Aorta (tissue), 5 donors: ENCODE measurements around the gene PITX3. TPM values are rescaled to one million over a fixed set of nuclear protein-coding genes. Genes with fewer than 3 reads are reported as not detected.
A peak's percentile ranks its signal among the peaks of the same experiment; 100 is the strongest.

ENCODE experiments used
- ATAC-seq: fragments of 200-7000 bp; cut with Tn5 transposase; one replicate; pipeline ENCODE4 v1.9.1; 2022; ENCODE audit warnings: moderate library complexity; ENCODE audit not compliant: low FRiP score
- DNase-seq, 2 donors: peaks; one replicate each; pipeline ENCODE4 v3.0.0-alpha.2; 2020
- H3K27ac ChIP-seq, 2 donors: one replicate each; pipeline ENCODE4 v1.5.1; 2013; ENCODE audit warnings: low read length in 2 of 2, mild to moderate bottlenecking in 2 of 2, moderate library complexity in 2 of 2, control low read depth in 1 of 2, inconsistent platforms in 1 of 2, low read depth in 1 of 2
- H3K27me3 ChIP-seq, 2 donors: one replicate each; pipeline ENCODE4 v1.6.1; 2013; ENCODE audit warnings: control low read depth in 1 of 2, low read length in 1 of 2, mild to moderate bottlenecking in 1 of 2, moderate library complexity in 1 of 2; ENCODE audit not compliant: insufficient read depth in 2 of 2, control insufficient read depth in 1 of 2
- H3K36me3 ChIP-seq, 2 donors: one replicate each; pipeline ENCODE4 v1.6.1; 2013; ENCODE audit warnings: control low read depth in 1 of 2, low read length in 1 of 2, mild to moderate bottlenecking in 1 of 2; ENCODE audit not compliant: insufficient read depth in 2 of 2, control insufficient read depth in 1 of 2
- H3K4me1 ChIP-seq, 2 donors: one replicate each; pipeline ENCODE4 v1.6.1; 2013; ENCODE audit warnings: low read length in 2 of 2, control low read depth in 1 of 2, mild to moderate bottlenecking in 1 of 2, moderate library complexity in 1 of 2; ENCODE audit not compliant: insufficient read depth in 2 of 2, control insufficient read depth in 1 of 2
- H3K4me3 ChIP-seq, 2 donors: one replicate each; pipeline ENCODE4 v1.5.1; 2013; ENCODE audit warnings: low read length in 2 of 2, control low read depth in 1 of 2, mild to moderate bottlenecking in 1 of 2
- H3K9me3 ChIP-seq: one replicate; pipeline ENCODE4 v1.6.1; 2013; ENCODE audit warnings: mild to moderate bottlenecking, low read length; ENCODE audit not compliant: control insufficient read depth
- WGBS, 2 donors: extraction: QIAGEN DNeasy Blood & Tissue Kit; methylation state at CpG; one replicate each; pipeline ENCODE4 v1.1.7; 2013; 5-methylcytosine and 5-hydroxymethylcytosine counted together
- intact Hi-C, 2 donors: fragments of 100-400 bp; cut with DNase I; formaldehyde crosslinking; loops; one replicate each; pipeline versions ENCODE4 v1.14.2 to v1.15.0; 2022
- long read RNA-seq, 2 donors: library from polyadenylated mRNA; unstranded; transcript quantifications; one replicate each; pipeline ENCODE4 v2.0.0, GENCODE V29; 2020 to 2021
- polyA plus RNA-seq, 2 donors: library from polyadenylated mRNA; stranded (reverse); fragments of 200-250 nt; gene quantifications; one replicate each; pipeline ENCODE4 v1.2.3, GENCODE V29; 2013
- total RNA-seq, 2 donors: library from RNA; stranded (reverse); fragmentation: NEBNext Ultra II Directional; extraction: Animal tissue kit (Norgen Biotek cat#: 25700); gene quantifications; one replicate each; pipeline ENCODE4 v1.2.1, GENCODE V29; 2021
- donor health status: healthy with polysubstance abuse.
- donor health status: Bipolar disorder and iron deficiency.
- donor health status: DM: no; HTN: no; CAD: no.
- donor health status: DM: no; HTN: no; CAD: no.
- donor health status: DM: yes; HTN: yes; CAD: no.

The PITX3 gene
- not detected for total RNA-seq
- polyA plus RNA-seq, result under 1 TPM in 1 of 2 donors, not detected in 1; 0.13 TPM
- long read RNA-seq, donor 1, result 0 reads
- long read RNA-seq, donor 2, result 0 reads

DNA sequence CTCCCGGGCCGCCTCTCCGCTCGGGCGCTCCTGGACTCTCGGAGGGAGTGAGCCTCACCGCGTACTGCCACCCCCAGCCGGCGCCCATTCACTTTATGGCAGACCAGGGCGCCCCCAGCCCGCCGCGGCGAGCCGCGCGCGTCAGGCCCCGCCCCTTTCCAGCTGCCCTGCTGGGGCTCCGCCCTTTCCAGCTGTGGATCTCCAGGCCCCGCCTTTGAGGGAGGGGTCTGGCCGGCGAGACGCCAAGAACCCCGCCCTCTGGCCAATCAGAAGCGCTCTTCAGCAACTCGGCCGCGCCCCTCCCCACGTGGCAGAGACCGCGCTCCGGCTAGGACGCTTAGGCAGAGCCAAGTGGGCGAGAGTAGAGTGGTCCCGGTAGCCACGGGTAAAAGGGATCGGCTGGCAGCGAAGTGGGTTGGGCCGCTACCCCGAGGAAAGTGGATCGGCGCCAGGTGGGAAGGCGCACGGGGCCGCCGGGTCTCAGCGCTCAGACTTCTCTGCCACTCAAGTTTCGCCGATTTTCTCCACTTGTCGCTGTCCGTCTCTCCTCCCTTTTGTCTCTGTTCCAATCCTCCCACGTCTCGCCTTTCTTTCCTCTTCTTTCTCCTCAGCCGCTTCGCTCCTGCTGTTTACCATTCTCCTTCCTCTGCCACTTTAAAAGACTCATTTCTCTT, at the start of gene PITX3:
Gene PITX3, minus strand, starts transcription at position 69 of the 674 bp plus-strand sequence. CDS start 9,432 bp downstream, outside the sequence.
- no peaks in the 10 kb centered on the region for H3K36me3 ChIP-seq
- ATAC-seq, result peak; percentile 87
- H3K4me3 ChIP-seq, result peak within 1 kb of the TSS; percentile 39 to 46
- H3K27ac ChIP-seq, result no peak within 1 kb of the TSS
- no peaks in the 10 kb centered on the region for H3K9me3 ChIP-seq
- DNase-seq, result peak; percentile 95 to 97
- H3K4me1 ChIP-seq, result peaks cover 0 to under 1% of the 10 kb centered on the region in 2 donors
- 1% methylated on average over 55 to 57 of the region's 57 CpGs for WGBS, 2 donors
- H3K27me3 ChIP-seq, result no peaks in the 10 kb centered on the region
- intact Hi-C loops, result no loop called here

DNA sequence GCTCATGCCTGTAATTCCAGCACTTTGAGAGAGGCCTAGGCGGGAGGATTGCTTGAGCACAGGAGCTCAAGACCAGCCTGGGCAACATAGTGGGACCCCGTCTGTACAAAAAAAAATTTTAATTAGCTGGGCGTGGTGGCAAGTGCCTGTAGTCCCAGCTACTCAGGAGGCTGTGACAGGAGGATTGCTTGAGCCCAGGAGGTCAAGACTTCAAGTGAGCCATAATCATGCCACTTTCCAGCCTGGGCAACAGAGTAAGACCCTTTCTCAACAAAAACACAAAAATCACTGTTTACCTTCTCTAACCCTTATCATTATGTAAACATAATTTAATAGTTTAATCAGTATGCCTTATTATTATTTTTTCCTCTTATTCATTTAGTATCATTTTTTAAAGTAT, 48.5 kb upstream of the PITX3 start:
- Histone ChIP-seq H3K27me3 (no peaks in the 10 kb centered on the region), H3K4me3 (no peak overlapping the region), H3K27ac (no peak overlapping the region), H3K36me3 (no peaks in the 10 kb centered on the region), H3K4me1 (peaks cover 3 to 5% of the 10 kb centered on the region in 2 donors), H3K9me3 (no peaks in the 10 kb centered on the region)
- ATAC-seq (no peak), DNase-seq (no peak)
- WGBS, 2 donors, result 92 to 93% methylated on average over 3 of the region's 3 CpGs
- intact Hi-C loops, result no loop called here

DNA sequence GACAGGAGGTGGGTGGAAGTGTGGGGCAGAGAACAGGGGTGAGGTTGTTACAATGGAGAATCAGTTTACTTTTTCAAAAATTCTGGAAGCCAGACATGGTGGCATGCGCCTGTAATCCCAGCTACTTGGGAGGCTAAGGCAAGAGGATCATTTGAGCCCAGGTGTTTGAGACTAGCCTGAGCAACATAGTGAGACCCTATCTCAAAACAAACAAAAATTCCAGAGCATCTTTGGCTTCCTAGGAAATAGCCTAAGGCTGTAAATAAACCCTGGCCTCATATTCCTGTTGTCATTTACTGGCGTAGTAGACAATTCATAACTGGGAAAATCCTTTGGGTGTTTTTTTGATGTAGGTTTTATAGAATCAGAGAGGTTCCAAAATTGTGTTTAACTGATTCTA, 48.0 kb upstream of the PITX3 start:
- Histone ChIP-seq H3K4me3 (no peak overlapping the region), H3K36me3 (no peaks in the 10 kb centered on the region), H3K4me1 (peaks cover 3 to 5% of the 10 kb centered on the region in 2 donors), H3K27me3 (no peaks in the 10 kb centered on the region), H3K9me3 (no peaks in the 10 kb centered on the region), H3K27ac (no peak overlapping the region)
- ATAC-seq (no peak), DNase-seq (no peak)
- WGBS, 2 donors, result 97 to 100% methylated on average over 2 of the region's 2 CpGs
- intact Hi-C loops, result no loop called here

DNA sequence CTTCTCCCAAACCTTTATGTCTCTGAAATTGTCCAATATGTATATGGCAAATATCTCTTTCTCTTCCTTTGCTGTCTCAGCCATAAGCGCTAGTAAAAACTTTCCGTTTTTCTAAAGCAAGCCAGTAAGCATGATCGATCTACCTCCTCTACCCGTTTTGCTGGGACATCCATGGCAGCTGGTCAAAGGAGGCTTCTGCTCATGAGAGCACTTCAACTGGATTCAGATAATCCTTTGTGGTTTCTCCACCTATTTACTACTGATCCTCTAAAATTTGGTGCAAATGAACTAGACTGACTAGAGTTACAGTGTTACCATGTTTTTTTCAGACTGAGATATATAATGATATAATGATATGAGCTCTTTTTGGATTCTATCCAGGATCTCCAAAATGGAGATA, 46.7 kb upstream of the PITX3 start:
- H3K36me3 ChIP-seq, result no peaks in the 10 kb centered on the region
- H3K4me3 ChIP-seq, result no peak overlapping the region
- DNase-seq (no peak), ATAC-seq (no peak)
- intact Hi-C loops, result no loop called here
- H3K4me1 ChIP-seq, result peaks cover 3 to 5% of the 10 kb centered on the region in 2 donors
- WGBS, 2 donors, result 88 to 93% methylated on average over 4 of the region's 4 CpGs
- H3K27ac ChIP-seq, result no peak overlapping the region
- no peaks in the 10 kb centered on the region for H3K9me3 ChIP-seq
- H3K27me3 ChIP-seq, result no peaks in the 10 kb centered on the region

DNA sequence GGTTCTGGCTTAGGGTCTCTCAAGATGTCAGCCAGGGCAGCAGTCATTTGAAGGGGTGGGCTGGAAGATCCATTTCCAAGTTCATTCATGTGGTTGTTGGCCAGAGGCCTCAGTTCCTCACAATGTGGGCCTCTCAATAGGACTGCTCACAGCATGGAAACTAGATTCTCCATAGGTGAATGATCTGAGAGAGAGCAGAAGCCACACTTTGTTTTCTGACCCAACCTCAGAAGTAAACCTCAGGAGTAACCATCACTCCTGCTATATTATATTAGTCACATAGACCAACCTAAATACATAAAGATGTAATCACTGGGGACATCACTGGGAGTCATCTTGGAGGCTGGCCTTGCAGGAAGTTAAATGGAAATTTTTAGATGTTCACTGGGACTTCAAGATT, 46.2 kb upstream of the PITX3 start:
- H3K9me3 ChIP-seq, result no peaks in the 10 kb centered on the region
- no peaks in the 10 kb centered on the region for H3K36me3 ChIP-seq
- H3K4me3 ChIP-seq, result no peak overlapping the region
- H3K27me3 ChIP-seq, result no peaks in the 10 kb centered on the region
- H3K4me1 ChIP-seq, result peaks cover 3 to 5% of the 10 kb centered on the region in 2 donors
- intact Hi-C loops, result no loop called here
- DNase-seq, result no peak
- no peak for ATAC-seq
- H3K27ac ChIP-seq, result no peak overlapping the region

DNA sequence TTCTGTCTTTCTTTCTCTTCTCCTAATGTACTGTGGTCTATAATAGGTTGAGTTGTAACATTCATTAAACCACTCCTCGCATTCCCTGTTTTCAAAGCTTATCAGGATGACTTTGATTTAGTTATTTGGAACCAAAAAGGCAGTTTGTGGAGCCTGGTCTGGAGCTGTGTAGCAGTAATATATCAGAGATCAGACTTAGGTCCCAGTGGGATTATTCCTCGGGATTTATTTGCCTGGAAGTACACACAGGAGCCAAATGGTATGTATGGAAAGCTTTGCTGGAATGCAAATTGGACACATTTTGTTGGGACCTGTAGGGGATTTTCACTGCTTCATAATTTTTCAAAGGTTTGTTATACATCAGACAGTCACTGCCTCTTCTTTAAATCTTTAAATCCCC, 44.9 kb upstream of the PITX3 start:
- intact Hi-C loops, result no loop called here
- Histone ChIP-seq H3K4me3 (no peak overlapping the region), H3K36me3 (no peaks in the 10 kb centered on the region), H3K27ac (no peak overlapping the region), H3K4me1 (peaks cover 3% of the 10 kb centered on the region in 2 donors), H3K27me3 (no peaks in the 10 kb centered on the region), H3K9me3 (no peaks in the 10 kb centered on the region)
- DNase-seq (no peak), ATAC-seq (no peak)
- 17 to 30% methylated on average over 2 of the region's 2 CpGs for WGBS, 2 donors

DNA sequence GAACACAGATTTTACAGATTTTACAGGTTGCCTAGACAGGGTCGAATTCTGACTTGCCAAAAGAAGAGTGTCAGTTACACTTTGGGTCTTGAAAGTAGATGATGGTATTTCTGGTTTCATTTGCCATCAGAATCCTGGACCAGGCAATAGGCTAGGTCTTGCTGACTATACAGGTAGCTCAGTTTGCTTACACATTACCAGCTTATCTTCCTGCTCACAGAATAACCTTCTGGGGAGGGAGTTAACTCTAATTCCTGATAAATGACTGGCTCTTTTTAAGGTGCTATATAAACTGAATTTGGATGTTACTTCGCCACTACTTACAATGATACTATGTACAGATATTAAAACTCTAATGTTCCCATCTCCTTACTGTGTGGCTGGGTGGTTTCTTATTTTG, 43.8 kb upstream of the PITX3 start:
- DNase-seq, result no peak
- H3K4me1 ChIP-seq, result peaks cover 6 to 7% of the 10 kb centered on the region in 2 donors
- H3K27me3 ChIP-seq, result no peaks in the 10 kb centered on the region
- H3K4me3 ChIP-seq, result no peak overlapping the region
- WGBS, 2 donors, result 96% methylated on average over 2 of the region's 2 CpGs
- no peaks in the 10 kb centered on the region for H3K9me3 ChIP-seq
- ATAC-seq, result no peak
- intact Hi-C loops, result no loop called here
- no peaks in the 10 kb centered on the region for H3K36me3 ChIP-seq
- H3K27ac ChIP-seq, result no peak overlapping the region

DNA sequence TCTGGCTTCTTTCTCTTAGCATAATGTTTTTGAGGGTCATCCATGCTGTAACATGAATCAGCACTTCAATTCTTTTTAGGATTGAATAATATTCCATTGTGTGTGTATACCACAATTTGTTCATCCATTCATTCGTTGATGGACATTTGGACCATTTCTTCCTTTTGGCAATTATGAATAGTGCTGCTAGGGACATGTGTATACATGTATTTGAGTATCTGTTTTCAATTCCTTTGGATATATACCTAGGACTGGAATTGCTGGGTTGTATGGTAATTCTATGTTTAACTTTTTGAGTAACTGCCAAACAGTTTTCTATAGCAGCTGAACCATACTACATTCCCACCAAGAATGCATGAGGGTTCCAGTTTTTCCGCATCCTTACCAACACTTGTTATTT, 43.2 kb upstream of the PITX3 start:
- no peak overlapping the region for H3K27ac ChIP-seq
- DNase-seq (no peak), ATAC-seq (no peak)
- H3K36me3 ChIP-seq, result no peaks in the 10 kb centered on the region
- H3K4me3 ChIP-seq, result no peak overlapping the region
- peaks cover 7 to 12% of the 10 kb centered on the region in 2 donors for H3K4me1 ChIP-seq
- intact Hi-C loops, result no loop called here
- WGBS, 2 donors, result 93 to 94% methylated on average over 2 of the region's 2 CpGs
- no peaks in the 10 kb centered on the region for H3K9me3 ChIP-seq
- no peaks in the 10 kb centered on the region for H3K27me3 ChIP-seq

DNA sequence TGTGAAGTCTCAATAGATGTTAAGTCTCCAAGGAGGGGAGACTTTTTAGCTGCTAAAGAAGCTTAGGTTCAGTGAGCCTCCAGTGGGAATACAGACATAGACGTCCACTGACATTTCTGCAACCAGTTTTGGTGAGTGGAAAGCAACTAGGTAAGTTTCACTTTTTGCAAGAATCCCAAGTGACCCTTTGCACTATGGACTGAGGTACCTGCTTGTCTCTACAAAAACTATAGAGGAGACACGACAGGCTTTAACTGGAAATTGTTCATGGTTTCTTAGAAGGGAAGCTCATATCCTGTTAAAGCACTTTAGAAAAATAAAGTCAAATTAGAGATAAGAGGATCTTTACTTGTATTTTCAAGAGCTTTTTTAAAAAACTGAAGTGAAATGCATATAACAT, 42.6 kb upstream of the PITX3 start:
- H3K4me1 ChIP-seq, result peaks cover 7 to 13% of the 10 kb centered on the region in 2 donors
- intact Hi-C loops, result no loop called here
- 41 to 49% methylated on average over 2 of the region's 2 CpGs for WGBS, 2 donors

More for the DNA sequence above, 42.6 kb upstream of the PITX3 start:
- Histone ChIP-seq H3K27ac (no peak overlapping the region), H3K4me3 (no peak overlapping the region), H3K27me3 (no peaks in the 10 kb centered on the region), H3K9me3 (no peaks in the 10 kb centered on the region), H3K36me3 (no peaks in the 10 kb centered on the region)
- ATAC-seq (no peak), DNase-seq (no peak)
